GM23338 (cell line): ENCODE measurements around the gene GGTLC2. TPM values are rescaled to one million over a fixed set of nuclear protein-coding genes. Genes with fewer than 3 reads are reported as not detected.

Experiments
- ATAC-seq: fragments of 200-7000 bp; cut with Tn5 transposase; 3 replicates; pipeline ENCODE4 v1.9.1; 2020
- DNase-seq: peaks from one replicate; pipeline ENCODE4 v3.0.0-alpha.2; 2015; ENCODE audit warnings: low spot score
- H2AFZ ChIP-seq: fragments of 200-600 bp; sonication (generic); 2 replicates; pipeline ENCODE4 v1.8.0; 2016; ENCODE audit warnings: antibody characterized with exemption, mild to moderate bottlenecking, moderate library complexity
- H3F3A ChIP-seq: fragments of 200-600 bp; sonication (generic); replicated peaks from 2 replicates; pipeline ENCODE4 v1.8.0; 2017; ENCODE audit warnings: antibody characterized with exemption, mixed run types, low read depth
- H3K27ac ChIP-seq: fragments of 200-600 bp; sonication (generic); 2 replicates; pipeline ENCODE4 v1.6.1; 2016; ENCODE audit warnings: low read depth
- H3K27me3 ChIP-seq: fragments of 200-600 bp; sonication (generic); 2 replicates; pipeline ENCODE4 v1.8.0; 2016; ENCODE audit warnings: mild to moderate bottlenecking, mixed run types, moderate library complexity; ENCODE audit not compliant: insufficient read depth
- H3K36me3 ChIP-seq: fragments of 200-600 bp; sonication (generic); 2 replicates; pipeline ENCODE4 v1.8.0; 2016; ENCODE audit warnings: mild to moderate bottlenecking; ENCODE audit not compliant: insufficient read depth
- H3K4me1 ChIP-seq: fragments of 200-600 bp; sonication (generic); 2 replicates; pipeline ENCODE4 v1.8.0; 2016; ENCODE audit warnings: mild to moderate bottlenecking, moderate library complexity; ENCODE audit not compliant: insufficient read depth
- H3K4me2 ChIP-seq: fragments of 200-600 bp; sonication (generic); 2 replicates; pipeline ENCODE4 v1.7.1; 2017; ENCODE audit warnings: mixed run types
- H3K4me3 ChIP-seq: fragments of 200-600 bp; sonication (generic); 2 replicates; pipeline ENCODE4 v1.6.1; 2016; ENCODE audit warnings: mixed run types
- H3K79me2 ChIP-seq: fragments of 200-600 bp; sonication (generic); replicated peaks from 2 replicates; pipeline ENCODE4 v1.8.0; 2017; ENCODE audit warnings: mild to moderate bottlenecking; ENCODE audit not compliant: insufficient read depth
- H3K9me2 ChIP-seq: fragments of 200-600 bp; sonication (generic); 2 replicates; pipeline ENCODE4 v1.8.0; 2017; ENCODE audit not compliant: insufficient read depth
- H4K20me1 ChIP-seq: fragments of 200-600 bp; sonication (generic); replicated peaks from 2 replicates; pipeline ENCODE4 v1.8.0; 2017; ENCODE audit warnings: mild to moderate bottlenecking; ENCODE audit not compliant: insufficient read depth
- H3K27ac Mint-ChIP-seq: 2 replicates; pipeline ENCODE4 v1.8.0; 2020; ENCODE audit warnings: inconsistent platforms, mild to moderate bottlenecking, moderate library complexity, mixed read lengths
- H3K27me3 Mint-ChIP-seq: 3 replicates; pipeline ENCODE4 v1.8.0; 2022; ENCODE audit warnings: low read depth, mild to moderate bottlenecking, moderate library complexity, mixed read lengths, inconsistent platforms; ENCODE audit not compliant: insufficient read depth, poor library complexity
- H3K36me3 Mint-ChIP-seq: 3 replicates; pipeline ENCODE4 v1.8.0; 2021; ENCODE audit warnings: low read depth, mild to moderate bottlenecking, inconsistent platforms, moderate library complexity, mixed read lengths
- H3K4me1 Mint-ChIP-seq: 3 replicates; pipeline ENCODE4 v1.8.0; 2020; ENCODE audit warnings: mild to moderate bottlenecking, inconsistent platforms, mixed read lengths
- H3K4me3 Mint-ChIP-seq: 3 replicates; pipeline ENCODE4 v1.8.0; 2021; ENCODE audit warnings: moderate library complexity, mild to moderate bottlenecking, inconsistent platforms, mixed read lengths
- H3K9me3 Mint-ChIP-seq: 3 replicates; pipeline ENCODE4 v1.8.0; 2020; ENCODE audit warnings: moderate library complexity, mild to moderate bottlenecking, inconsistent platforms, mixed read lengths
- CREB1 ChIP-seq: fragments of 250-450 bp; sonication (Bioruptor Pico); IDR thresholded peaks from 2 replicates; pipeline ENCODE4 v1.5.0; 2020; ENCODE audit warnings: low read depth, mild to moderate bottlenecking, moderate library complexity
- EZH2 ChIP-seq: fragments of 200-600 bp; sonication (generic); IDR thresholded peaks from one replicate; pipeline ENCODE4 v1.8.0; 2017; ENCODE audit warnings: antibody characterized with exemption, mild to moderate bottlenecking, low read depth; ENCODE audit not compliant: unreplicated experiment
- EZH2phosphoT487 ChIP-seq: fragments of 200-600 bp; sonication (generic); IDR thresholded peaks from one replicate; pipeline ENCODE4 v1.8.1; 2018; ENCODE audit warnings: antibody characterized with exemption; ENCODE audit not compliant: unreplicated experiment
- JUNB ChIP-seq: IDR thresholded peaks from one replicate; pipeline ENCODE4 v1.6.1; 2016; ENCODE audit warnings: antibody characterized with exemption; ENCODE audit not compliant: unreplicated experiment
- NANOG ChIP-seq: IDR thresholded peaks from 2 replicates; pipeline ENCODE4 v1.6.1; 2016; ENCODE audit warnings: antibody characterized with exemption, borderline replicate concordance
- POLR2AphosphoS5 ChIP-seq: IDR thresholded peaks from 2 replicates; pipeline ENCODE4 v1.6.1; 2016; ENCODE audit warnings: antibody characterized with exemption, low read depth
- STAT1 ChIP-seq: IDR thresholded peaks from one replicate; pipeline ENCODE4 v1.6.1; 2016; ENCODE audit warnings: antibody characterized with exemption; ENCODE audit not compliant: unreplicated experiment
- ZNF114 ChIP-seq: fragments of 250-450 bp; sonication (Bioruptor Pico); IDR thresholded peaks from 2 replicates; pipeline ENCODE4 v1.5.0; 2020; ENCODE audit warnings: mild to moderate bottlenecking, moderate library complexity
- ZNF331 ChIP-seq: fragments of 250-450 bp; sonication (Bioruptor Pico); IDR thresholded peaks from 2 replicates; pipeline ENCODE4 v1.5.0; 2020; ENCODE audit warnings: low read depth, mild to moderate bottlenecking, moderate library complexity
- polyA plus RNA-seq: library from polyadenylated mRNA; unstranded; fragments of >200 nt; fragmentation: Nextera tagmentation; extraction: Ambion mirVana; gene quantifications from 2 replicates; pipeline ENCODE4 v1.2.1, GENCODE V29; 2016
- total RNA-seq: library from RNA; depleted of rRNA; stranded (reverse); fragments of >200 nt; shearing (Covaris generic); gene quantifications from 2 replicates; pipeline ENCODE4 v1.2.3, GENCODE V29; 2014
- TF ChIP-seq, protein P1 (sequence below): IDR thresholded peaks from 2 replicates; pipeline ENCODE4 v1.6.1; 2016; ENCODE audit warnings: antibody characterized with exemption
- TF ChIP-seq, protein P2 (sequence below): IDR thresholded peaks from one replicate; pipeline ENCODE4 v1.6.1; 2018; ENCODE audit warnings: antibody characterized with exemption; ENCODE audit not compliant: unreplicated experiment
- TF ChIP-seq, protein P3 (sequence below), 2 experiments: fragments of 200-600 bp in 1 of 2; sonication (generic) in 1 of 2; conservative IDR thresholded peaks; 2 replicates each; pipeline versions ENCODE4 v1.5.1 to v1.6.1; 2016 to 2017; ENCODE audit warnings: antibody characterized with exemption in 2 of 2, low read depth in 2 of 2, mild to moderate bottlenecking in 2 of 2, moderate library complexity in 1 of 2
- TF ChIP-seq, protein P4 (sequence below): fragments of 250-450 bp; sonication (Bioruptor Pico); IDR thresholded peaks from 2 replicates; pipeline ENCODE4 v1.5.0; 2020; ENCODE audit warnings: mild to moderate bottlenecking, moderate library complexity

Gene GGTLC2
- total and polyA plus RNA-seq, 2 experiments from 2014 or later, result not detected

DNA sequence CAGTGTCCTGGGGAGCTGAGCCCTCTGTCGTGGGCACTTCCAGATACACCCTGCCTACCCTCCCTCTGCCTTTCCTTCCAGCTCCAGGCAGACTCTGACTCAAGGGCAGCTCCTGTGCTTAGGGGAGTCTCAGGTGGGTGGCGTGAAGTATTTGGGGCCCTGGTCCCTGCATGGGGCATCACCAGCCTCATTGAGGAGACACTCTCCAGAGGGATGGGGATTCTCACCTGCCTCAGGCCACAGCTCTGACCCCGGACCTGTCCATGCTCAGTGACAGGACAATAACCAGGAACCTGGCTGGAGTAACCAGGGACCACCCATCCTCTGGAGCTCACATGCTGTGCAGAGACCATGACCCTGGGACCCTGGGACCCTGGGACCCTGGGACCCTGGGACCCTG is 41.2 kb downstream of the GGTLC2 start:
- peaks cover 74% of the 10 kb centered on the region for H3K27me3 Mint-ChIP-seq
- H3K36me3 Mint-ChIP-seq, result no peaks in the 10 kb centered on the region
- Histone ChIP-seq H3K27me3 (peaks cover 93% of the 10 kb centered on the region), H3K4me3 (no peak overlapping the region), H3K4me2 (no peak overlapping the region), H3K36me3 (no peaks in the 10 kb centered on the region), H3F3A (no peaks in the 10 kb centered on the region), H3K9me2 (no peaks in the 10 kb centered on the region), H3K27ac (no peak overlapping the region), H2AFZ (no peak overlapping the region), H4K20me1 (no peaks in the 10 kb centered on the region), H3K79me2 (no peaks in the 10 kb centered on the region), H3K4me1 (no peaks in the 10 kb centered on the region)
- ATAC-seq (no peak), DNase-seq (no peak)
- no peaks in the 10 kb centered on the region for H3K4me1 Mint-ChIP-seq
- peaks cover 3% of the 10 kb centered on the region; the same call in 1 of the 3 replicates for H3K9me3 Mint-ChIP-seq
- no peak overlapping the region for H3K4me3 Mint-ChIP-seq
- no peak for TF ChIP-seq STAT1
- TF ChIP-seq, protein P1, sequence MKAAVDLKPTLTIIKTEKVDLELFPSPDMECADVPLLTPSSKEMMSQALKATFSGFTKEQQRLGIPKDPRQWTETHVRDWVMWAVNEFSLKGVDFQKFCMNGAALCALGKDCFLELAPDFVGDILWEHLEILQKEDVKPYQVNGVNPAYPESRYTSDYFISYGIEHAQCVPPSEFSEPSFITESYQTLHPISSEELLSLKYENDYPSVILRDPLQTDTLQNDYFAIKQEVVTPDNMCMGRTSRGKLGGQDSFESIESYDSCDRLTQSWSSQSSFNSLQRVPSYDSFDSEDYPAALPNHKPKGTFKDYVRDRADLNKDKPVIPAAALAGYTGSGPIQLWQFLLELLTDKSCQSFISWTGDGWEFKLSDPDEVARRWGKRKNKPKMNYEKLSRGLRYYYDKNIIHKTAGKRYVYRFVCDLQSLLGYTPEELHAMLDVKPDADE, result no peak
- TF ChIP-seq, protein P2, sequence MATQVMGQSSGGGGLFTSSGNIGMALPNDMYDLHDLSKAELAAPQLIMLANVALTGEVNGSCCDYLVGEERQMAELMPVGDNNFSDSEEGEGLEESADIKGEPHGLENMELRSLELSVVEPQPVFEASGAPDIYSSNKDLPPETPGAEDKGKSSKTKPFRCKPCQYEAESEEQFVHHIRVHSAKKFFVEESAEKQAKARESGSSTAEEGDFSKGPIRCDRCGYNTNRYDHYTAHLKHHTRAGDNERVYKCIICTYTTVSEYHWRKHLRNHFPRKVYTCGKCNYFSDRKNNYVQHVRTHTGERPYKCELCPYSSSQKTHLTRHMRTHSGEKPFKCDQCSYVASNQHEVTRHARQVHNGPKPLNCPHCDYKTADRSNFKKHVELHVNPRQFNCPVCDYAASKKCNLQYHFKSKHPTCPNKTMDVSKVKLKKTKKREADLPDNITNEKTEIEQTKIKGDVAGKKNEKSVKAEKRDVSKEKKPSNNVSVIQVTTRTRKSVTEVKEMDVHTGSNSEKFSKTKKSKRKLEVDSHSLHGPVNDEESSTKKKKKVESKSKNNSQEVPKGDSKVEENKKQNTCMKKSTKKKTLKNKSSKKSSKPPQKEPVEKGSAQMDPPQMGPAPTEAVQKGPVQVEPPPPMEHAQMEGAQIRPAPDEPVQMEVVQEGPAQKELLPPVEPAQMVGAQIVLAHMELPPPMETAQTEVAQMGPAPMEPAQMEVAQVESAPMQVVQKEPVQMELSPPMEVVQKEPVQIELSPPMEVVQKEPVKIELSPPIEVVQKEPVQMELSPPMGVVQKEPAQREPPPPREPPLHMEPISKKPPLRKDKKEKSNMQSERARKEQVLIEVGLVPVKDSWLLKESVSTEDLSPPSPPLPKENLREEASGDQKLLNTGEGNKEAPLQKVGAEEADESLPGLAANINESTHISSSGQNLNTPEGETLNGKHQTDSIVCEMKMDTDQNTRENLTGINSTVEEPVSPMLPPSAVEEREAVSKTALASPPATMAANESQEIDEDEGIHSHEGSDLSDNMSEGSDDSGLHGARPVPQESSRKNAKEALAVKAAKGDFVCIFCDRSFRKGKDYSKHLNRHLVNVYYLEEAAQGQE, result no peak
- no peak for TF ChIP-seq JUNB
- TF ChIP-seq, protein P3, sequence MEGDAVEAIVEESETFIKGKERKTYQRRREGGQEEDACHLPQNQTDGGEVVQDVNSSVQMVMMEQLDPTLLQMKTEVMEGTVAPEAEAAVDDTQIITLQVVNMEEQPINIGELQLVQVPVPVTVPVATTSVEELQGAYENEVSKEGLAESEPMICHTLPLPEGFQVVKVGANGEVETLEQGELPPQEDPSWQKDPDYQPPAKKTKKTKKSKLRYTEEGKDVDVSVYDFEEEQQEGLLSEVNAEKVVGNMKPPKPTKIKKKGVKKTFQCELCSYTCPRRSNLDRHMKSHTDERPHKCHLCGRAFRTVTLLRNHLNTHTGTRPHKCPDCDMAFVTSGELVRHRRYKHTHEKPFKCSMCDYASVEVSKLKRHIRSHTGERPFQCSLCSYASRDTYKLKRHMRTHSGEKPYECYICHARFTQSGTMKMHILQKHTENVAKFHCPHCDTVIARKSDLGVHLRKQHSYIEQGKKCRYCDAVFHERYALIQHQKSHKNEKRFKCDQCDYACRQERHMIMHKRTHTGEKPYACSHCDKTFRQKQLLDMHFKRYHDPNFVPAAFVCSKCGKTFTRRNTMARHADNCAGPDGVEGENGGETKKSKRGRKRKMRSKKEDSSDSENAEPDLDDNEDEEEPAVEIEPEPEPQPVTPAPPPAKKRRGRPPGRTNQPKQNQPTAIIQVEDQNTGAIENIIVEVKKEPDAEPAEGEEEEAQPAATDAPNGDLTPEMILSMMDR (conservative IDR thresholded peaks at IDR 0.05; ENCODE audit: low read depth in 2 of 2), result no peak
- no peak for TF ChIP-seq EZH2
- TF ChIP-seq CREB1, result no peak
- TF ChIP-seq, protein P4, sequence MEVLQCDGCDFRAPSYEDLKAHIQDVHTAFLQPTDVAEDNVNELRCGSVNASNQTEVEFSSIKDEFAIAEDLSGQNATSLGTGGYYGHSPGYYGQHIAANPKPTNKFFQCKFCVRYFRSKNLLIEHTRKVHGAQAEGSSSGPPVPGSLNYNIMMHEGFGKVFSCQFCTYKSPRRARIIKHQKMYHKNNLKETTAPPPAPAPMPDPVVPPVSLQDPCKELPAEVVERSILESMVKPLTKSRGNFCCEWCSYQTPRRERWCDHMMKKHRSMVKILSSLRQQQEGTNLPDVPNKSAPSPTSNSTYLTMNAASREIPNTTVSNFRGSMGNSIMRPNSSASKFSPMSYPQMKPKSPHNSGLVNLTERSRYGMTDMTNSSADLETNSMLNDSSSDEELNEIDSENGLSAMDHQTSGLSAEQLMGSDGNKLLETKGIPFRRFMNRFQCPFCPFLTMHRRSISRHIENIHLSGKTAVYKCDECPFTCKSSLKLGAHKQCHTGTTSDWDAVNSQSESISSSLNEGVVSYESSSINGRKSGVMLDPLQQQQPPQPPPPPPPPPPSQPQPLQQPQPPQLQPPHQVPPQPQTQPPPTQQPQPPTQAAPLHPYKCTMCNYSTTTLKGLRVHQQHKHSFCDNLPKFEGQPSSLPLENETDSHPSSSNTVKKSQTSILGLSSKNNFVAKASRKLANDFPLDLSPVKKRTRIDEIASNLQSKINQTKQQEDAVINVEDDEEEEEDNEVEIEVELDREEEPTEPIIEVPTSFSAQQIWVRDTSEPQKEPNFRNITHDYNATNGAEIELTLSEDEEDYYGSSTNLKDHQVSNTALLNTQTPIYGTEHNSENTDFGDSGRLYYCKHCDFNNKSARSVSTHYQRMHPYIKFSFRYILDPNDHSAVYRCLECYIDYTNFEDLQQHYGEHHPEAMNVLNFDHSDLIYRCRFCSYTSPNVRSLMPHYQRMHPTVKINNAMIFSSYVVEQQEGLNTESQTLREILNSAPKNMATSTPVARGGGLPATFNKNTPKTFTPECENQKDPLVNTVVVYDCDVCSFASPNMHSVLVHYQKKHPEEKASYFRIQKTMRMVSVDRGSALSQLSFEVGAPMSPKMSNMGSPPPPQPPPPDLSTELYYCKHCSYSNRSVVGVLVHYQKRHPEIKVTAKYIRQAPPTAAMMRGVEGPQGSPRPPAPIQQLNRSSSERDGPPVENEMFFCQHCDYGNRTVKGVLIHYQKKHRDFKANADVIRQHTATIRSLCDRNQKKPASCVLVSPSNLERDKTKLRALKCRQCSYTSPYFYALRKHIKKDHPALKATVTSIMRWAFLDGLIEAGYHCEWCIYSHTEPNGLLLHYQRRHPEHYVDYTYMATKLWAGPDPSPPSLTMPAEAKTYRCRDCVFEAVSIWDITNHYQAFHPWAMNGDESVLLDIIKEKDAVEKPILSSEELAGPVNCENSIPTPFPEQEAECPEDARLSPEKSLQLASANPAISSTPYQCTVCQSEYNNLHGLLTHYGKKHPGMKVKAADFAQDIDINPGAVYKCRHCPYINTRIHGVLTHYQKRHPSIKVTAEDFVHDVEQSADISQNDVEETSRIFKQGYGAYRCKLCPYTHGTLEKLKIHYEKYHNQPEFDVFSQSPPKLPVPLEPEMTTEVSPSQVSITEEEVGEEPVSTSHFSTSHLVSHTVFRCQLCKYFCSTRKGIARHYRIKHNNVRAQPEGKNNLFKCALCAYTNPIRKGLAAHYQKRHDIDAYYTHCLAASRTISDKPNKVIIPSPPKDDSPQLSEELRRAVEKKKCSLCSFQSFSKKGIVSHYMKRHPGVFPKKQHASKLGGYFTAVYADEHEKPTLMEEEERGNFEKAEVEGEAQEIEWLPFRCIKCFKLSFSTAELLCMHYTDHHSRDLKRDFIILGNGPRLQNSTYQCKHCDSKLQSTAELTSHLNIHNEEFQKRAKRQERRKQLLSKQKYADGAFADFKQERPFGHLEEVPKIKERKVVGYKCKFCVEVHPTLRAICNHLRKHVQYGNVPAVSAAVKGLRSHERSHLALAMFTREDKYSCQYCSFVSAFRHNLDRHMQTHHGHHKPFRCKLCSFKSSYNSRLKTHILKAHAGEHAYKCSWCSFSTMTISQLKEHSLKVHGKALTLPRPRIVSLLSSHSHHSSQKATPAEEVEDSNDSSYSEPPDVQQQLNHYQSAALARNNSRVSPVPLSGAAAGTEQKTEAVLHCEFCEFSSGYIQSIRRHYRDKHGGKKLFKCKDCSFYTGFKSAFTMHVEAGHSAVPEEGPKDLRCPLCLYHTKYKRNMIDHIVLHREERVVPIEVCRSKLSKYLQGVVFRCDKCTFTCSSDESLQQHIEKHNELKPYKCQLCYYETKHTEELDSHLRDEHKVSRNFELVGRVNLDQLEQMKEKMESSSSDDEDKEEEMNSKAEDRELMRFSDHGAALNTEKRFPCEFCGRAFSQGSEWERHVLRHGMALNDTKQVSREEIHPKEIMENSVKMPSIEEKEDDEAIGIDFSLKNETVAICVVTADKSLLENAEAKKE (CRISPR knock-in tag), result no peak
- no peak for TF ChIP-seq ZNF114 (CRISPR knock-in tag)
- TF ChIP-seq EZH2phosphoT487, result no peak
- no peak for TF ChIP-seq NANOG
- TF ChIP-seq POLR2AphosphoS5, result no peak
- TF ChIP-seq ZNF331 (CRISPR knock-in tag), result no peak
- no peak overlapping the region for H3K27ac Mint-ChIP-seq
